ENCODE results near the gene RAB3GAP2.
"Not testable (repeated sequence)": the region's sequence is repeated elsewhere in the genome, so short reads cannot be mapped to it uniquely, and the experiment has no call there.

RAB3GAP2 gene

GRCh38 chr1:220316305-220316704, 44.1 kb upstream of the RAB3GAP2 start:
- Histone ChIP-seq H3K4me3 (replicated peaks; ENCODE audit: low read depth, low read length) (no peak overlapping the region), H3K36me3 (ENCODE audit: control insufficient read depth, insufficient read depth, low read length) (no peaks in the 10 kb centered on the region), H3K27me3 (replicated peaks; ENCODE audit: control insufficient read depth, insufficient read depth, low read length) (no peaks in the 10 kb centered on the region)
- TF ChIP-seq, protein P1, sequence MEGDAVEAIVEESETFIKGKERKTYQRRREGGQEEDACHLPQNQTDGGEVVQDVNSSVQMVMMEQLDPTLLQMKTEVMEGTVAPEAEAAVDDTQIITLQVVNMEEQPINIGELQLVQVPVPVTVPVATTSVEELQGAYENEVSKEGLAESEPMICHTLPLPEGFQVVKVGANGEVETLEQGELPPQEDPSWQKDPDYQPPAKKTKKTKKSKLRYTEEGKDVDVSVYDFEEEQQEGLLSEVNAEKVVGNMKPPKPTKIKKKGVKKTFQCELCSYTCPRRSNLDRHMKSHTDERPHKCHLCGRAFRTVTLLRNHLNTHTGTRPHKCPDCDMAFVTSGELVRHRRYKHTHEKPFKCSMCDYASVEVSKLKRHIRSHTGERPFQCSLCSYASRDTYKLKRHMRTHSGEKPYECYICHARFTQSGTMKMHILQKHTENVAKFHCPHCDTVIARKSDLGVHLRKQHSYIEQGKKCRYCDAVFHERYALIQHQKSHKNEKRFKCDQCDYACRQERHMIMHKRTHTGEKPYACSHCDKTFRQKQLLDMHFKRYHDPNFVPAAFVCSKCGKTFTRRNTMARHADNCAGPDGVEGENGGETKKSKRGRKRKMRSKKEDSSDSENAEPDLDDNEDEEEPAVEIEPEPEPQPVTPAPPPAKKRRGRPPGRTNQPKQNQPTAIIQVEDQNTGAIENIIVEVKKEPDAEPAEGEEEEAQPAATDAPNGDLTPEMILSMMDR (IDR thresholded peaks at IDR 0.05; ENCODE audit: insufficient read depth, low read length, poor library complexity, severe bottlenecking) = no peak
- DNase-seq (ENCODE audit: extremely low read depth, insufficient read length) = no peak

GRCh38 chr1:220315070-220315839, 43.0 kb upstream of the RAB3GAP2 start:
- DNase-seq (ENCODE audit: extremely low read depth, insufficient read length) = no peak
- H3K27me3 ChIP-seq (replicated peaks; ENCODE audit: control insufficient read depth, insufficient read depth, low read length) = no peaks in the 10 kb centered on the region
- TF ChIP-seq, protein P1 (IDR thresholded peaks at IDR 0.05; ENCODE audit: insufficient read depth, low read length, poor library complexity, severe bottlenecking) = no peak
- H3K36me3 ChIP-seq (ENCODE audit: control insufficient read depth, insufficient read depth, low read length) = no peaks in the 10 kb centered on the region
- no peak overlapping the region for H3K4me3 ChIP-seq (replicated peaks; ENCODE audit: low read depth, low read length)

- TF ChIP-seq, protein P1 (IDR thresholded peaks at IDR 0.05; ENCODE audit: insufficient read depth, low read length, poor library complexity, severe bottlenecking) = no peak
- H3K4me3 ChIP-seq (replicated peaks; ENCODE audit: low read depth, low read length) = no peak overlapping the region
- no peak for DNase-seq (ENCODE audit: extremely low read depth, insufficient read length)
- no peaks in the 10 kb centered on the region for H3K27me3 ChIP-seq (replicated peaks; ENCODE audit: control insufficient read depth, insufficient read depth, low read length)
- H3K36me3 ChIP-seq (ENCODE audit: control insufficient read depth, insufficient read depth, low read length) = no peaks in the 10 kb centered on the region
These were observed 41.3 kb upstream of the RAB3GAP2 start for GRCh38 chr1:220313576-220313975.

DNA sequence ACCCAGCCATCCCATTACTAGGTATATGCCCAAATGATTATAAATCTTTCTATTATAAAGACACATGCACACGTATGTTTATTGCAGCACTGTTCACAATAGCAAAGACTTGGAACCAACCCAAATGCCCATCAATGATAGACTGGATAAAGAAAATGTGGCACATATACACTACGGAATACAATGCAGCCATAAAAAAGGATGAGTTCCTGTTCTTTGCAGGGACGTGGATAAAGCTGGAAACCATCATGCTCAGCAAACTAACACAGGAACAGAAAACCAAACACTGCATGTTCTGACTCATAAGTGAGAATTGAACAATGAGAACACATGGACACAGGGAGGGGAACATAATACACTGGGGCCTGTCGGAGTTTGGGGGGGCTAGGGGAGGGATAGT, 37.9 kb upstream of the RAB3GAP2 start:
- not testable (repeated sequence) for H3K36me3 ChIP-seq (ENCODE audit: control insufficient read depth, insufficient read depth, low read length); H3K4me3 ChIP-seq (replicated peaks; ENCODE audit: low read depth, low read length); DNase-seq (ENCODE audit: extremely low read depth, insufficient read length); H3K27me3 ChIP-seq (replicated peaks; ENCODE audit: control insufficient read depth, insufficient read depth, low read length)

DNA sequence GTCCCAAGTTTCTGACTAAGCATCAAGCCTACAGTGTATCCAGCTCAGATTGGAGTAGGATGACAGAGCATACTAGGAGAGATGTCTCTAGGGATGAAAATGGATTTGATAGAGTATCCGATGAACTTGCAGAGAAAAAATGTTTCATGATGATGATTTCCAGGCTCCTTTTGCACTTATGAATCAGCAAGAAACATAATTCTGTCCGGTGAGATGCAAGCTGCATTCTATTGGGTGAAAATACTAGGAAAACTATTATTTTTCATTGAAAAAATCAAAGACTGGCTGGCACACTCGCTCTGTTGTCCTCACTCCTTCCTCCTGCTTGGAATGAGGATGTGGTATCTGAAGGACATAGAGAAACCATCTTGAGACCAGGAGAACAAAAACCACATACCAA, 35.4 kb upstream of the RAB3GAP2 start:
- Histone ChIP-seq H3K36me3 (ENCODE audit: control insufficient read depth, insufficient read depth, low read length) (no peaks in the 10 kb centered on the region), H3K4me3 (replicated peaks; ENCODE audit: low read depth, low read length) (no peak overlapping the region), H3K27me3 (replicated peaks; ENCODE audit: control insufficient read depth, insufficient read depth, low read length) (no peaks in the 10 kb centered on the region)
- TF ChIP-seq, protein P1 (IDR thresholded peaks at IDR 0.05; ENCODE audit: insufficient read depth, low read length, poor library complexity, severe bottlenecking) = no peak
- no peak for DNase-seq (ENCODE audit: extremely low read depth, insufficient read length)

DNA sequence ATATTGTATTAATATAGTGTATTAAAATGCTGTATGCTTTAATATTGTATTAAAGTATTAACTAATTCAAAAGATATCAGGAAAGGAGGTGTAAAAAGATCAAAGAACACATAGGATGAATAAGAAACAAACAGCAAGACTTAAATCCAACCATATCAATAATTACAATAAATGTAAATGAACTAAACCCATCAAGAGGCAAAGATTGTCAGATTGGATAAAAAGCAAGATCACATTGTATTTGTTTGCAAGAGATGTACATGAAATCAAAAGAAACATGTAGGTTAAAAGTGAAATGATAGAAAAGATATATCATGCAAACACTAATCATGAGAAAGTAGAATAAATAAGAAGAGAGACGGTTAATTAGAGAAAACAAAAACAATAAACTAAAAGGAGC, 34.1 kb upstream of the RAB3GAP2 start:
- Histone ChIP-seq H3K36me3 (ENCODE audit: control insufficient read depth, insufficient read depth, low read length) (no peaks in the 10 kb centered on the region), H3K27me3 (replicated peaks; ENCODE audit: control insufficient read depth, insufficient read depth, low read length) (no peaks in the 10 kb centered on the region), H3K4me3 (replicated peaks; ENCODE audit: low read depth, low read length) (no peak overlapping the region)
- TF ChIP-seq, protein P1 (IDR thresholded peaks at IDR 0.05; ENCODE audit: insufficient read depth, low read length, poor library complexity, severe bottlenecking) = no peak
- no peak for DNase-seq (ENCODE audit: extremely low read depth, insufficient read length)
